C4-2B (cell line): Measurements from ENCODE around the gene KRTAP12-2.

Experiments
- CTCF ChIP-seq: fragments of 450-650 bp; conservative IDR thresholded peaks from 2 replicates; pipeline ENCODE4 v1.5.1; 2017; ENCODE audit warnings: mild to moderate bottlenecking
- ZFX ChIP-seq: fragments of 450-650 bp; IDR thresholded peaks from 2 replicates; pipeline ENCODE4 v1.6.1; 2017

DNA sequence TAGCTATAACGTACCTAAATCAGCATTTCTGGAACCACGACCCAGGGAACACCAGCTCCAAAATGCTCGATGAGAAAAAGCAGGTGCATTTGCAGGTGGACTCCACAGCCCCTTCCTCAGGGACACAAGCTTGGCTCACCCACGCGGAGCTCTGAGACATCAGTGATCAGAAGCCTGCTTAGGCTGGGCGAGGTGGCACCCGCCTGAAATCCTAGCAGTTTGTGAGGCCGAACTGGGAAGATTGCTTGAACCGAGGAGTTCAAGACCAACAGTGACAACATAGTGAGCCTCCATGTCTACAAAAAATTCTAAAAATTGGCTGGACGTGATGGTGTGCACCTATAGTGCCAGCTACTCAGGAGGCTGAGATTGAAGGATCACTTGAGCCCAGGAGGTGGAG lies 47.1 kb upstream of the KRTAP12-2 start:
- TF ChIP-seq CTCF (no peak), ZFX (no peak)
